ENCODE results near the gene KCNK2.

DNA sequence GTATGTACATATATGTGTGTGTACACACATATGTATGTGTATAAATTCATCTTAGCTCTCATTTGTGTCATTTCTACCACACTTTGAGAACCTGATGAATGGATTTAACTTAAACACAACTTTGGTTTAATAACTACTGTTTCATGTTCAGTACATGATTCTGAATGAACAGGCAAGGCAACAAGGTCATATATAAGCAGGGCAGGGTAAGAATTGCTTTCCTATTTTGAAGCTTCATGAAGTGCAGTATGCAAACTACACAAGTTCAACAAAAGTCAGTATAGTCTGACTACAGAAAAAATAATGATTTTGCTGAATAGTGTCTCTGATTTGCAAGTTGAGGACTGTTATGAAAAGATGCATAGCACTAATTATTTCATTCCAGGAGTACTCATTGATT lies 127.6 kb downstream of the KCNK2 start:
- TF ChIP-seq, protein P1, sequence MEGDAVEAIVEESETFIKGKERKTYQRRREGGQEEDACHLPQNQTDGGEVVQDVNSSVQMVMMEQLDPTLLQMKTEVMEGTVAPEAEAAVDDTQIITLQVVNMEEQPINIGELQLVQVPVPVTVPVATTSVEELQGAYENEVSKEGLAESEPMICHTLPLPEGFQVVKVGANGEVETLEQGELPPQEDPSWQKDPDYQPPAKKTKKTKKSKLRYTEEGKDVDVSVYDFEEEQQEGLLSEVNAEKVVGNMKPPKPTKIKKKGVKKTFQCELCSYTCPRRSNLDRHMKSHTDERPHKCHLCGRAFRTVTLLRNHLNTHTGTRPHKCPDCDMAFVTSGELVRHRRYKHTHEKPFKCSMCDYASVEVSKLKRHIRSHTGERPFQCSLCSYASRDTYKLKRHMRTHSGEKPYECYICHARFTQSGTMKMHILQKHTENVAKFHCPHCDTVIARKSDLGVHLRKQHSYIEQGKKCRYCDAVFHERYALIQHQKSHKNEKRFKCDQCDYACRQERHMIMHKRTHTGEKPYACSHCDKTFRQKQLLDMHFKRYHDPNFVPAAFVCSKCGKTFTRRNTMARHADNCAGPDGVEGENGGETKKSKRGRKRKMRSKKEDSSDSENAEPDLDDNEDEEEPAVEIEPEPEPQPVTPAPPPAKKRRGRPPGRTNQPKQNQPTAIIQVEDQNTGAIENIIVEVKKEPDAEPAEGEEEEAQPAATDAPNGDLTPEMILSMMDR (IDR thresholded peaks at IDR 0.05; ENCODE audit: borderline replicate concordance, extremely low read depth, low read length, poor library complexity, severe bottlenecking) = no peak
- TF ChIP-seq EZH2 (IDR thresholded peaks at IDR 0.05; ENCODE audit: borderline replicate concordance, low read depth, low read length, severe bottlenecking) = no peak
